ENCODE data around the gene LRRK1.
A peak's percentile ranks its signal among the peaks of the same experiment; 100 is the strongest.

LRRK1 gene

GRCh38 chr15:101084801-101085200 is 165.6 kb downstream of the LRRK1 start:
- Histone ChIP-seq H3K27me3 (replicated peaks in 2 of 5; ENCODE audit: control insufficient read depth in 4 of 5, insufficient read depth in 5 of 5, low read length in 4 of 5) (no peaks in the 10 kb centered on the region), H3K36me3 (ENCODE audit: control insufficient read depth in 4 of 4, insufficient read depth in 4 of 4, low read length in 3 of 4) (no peaks in the 10 kb centered on the region), H3K4me3 (ENCODE audit: control insufficient read depth in 1 of 7, extremely low read depth in 1 of 7, insufficient read depth in 4 of 7, low read depth in 2 of 7, low read length in 6 of 7) (no peak overlapping the region), H3K27ac (ENCODE audit: insufficient read depth in 1 of 2, low read depth in 1 of 2, low read length in 2 of 2, poor library complexity in 1 of 2, severe bottlenecking in 2 of 2) (no peak overlapping the region), H3K9me3 (ENCODE audit: control extremely low read depth in 1 of 5, control insufficient read depth in 4 of 5, insufficient read depth in 2 of 5, low read depth in 1 of 5, low read length in 4 of 5) (no peaks in the 10 kb centered on the region), H3K4me1 (ENCODE audit: control extremely low read depth in 1 of 4, control insufficient read depth in 4 of 4, insufficient read depth in 4 of 4, low read length in 3 of 4) (peaks cover 5 to 34% (median 28%) of the 10 kb centered on the region in 4 experiments)
- POLR2A ChIA-PET = no interaction called here
- no peak for DNase-seq
- CTCF ChIA-PET = interaction anchor here (1.4 kb wide), 1 partner anchor 27 kb away, joined by 5 read pairs; no protein-coding TSS in a partner anchor
- WGBS (ENCODE audit: insufficient coverage) = 95% methylated on average over 3 of the region's 10 CpGs

GRCh38 chr15:101085311-101085700 is 166.1 kb downstream of the LRRK1 start:
- Histone ChIP-seq H3K4me1 (ENCODE audit: control extremely low read depth in 1 of 4, control insufficient read depth in 4 of 4, insufficient read depth in 4 of 4, low read length in 3 of 4) (peaks cover 5 to 38% (median 31%) of the 10 kb centered on the region in 4 experiments), H3K27ac (ENCODE audit: insufficient read depth in 1 of 2, low read depth in 1 of 2, low read length in 2 of 2, poor library complexity in 1 of 2, severe bottlenecking in 2 of 2) (no peak overlapping the region), H3K36me3 (ENCODE audit: control insufficient read depth in 4 of 4, insufficient read depth in 4 of 4, low read length in 3 of 4) (no peaks in the 10 kb centered on the region), H3K9me3 (ENCODE audit: control extremely low read depth in 1 of 5, control insufficient read depth in 4 of 5, insufficient read depth in 2 of 5, low read depth in 1 of 5, low read length in 4 of 5) (peaks cover 0 to under 1% (median 0%) of the 10 kb centered on the region in 5 experiments), H3K4me3 (ENCODE audit: control insufficient read depth in 1 of 7, extremely low read depth in 1 of 7, insufficient read depth in 4 of 7, low read depth in 2 of 7, low read length in 6 of 7) (no peak overlapping the region), H3K27me3 (replicated peaks in 2 of 5; ENCODE audit: control insufficient read depth in 4 of 5, insufficient read depth in 5 of 5, low read length in 4 of 5) (no peaks in the 10 kb centered on the region)
- no peak for DNase-seq
- 93% methylated on average over 6 of the region's 10 CpGs for WGBS (ENCODE audit: insufficient coverage)
- CTCF ChIA-PET = interaction anchor here (0.7 to 2.9 kb wide), 2 partner anchors 58 to 173 kb away, joined by 5 to 16 read pairs; no protein-coding TSS in a partner anchor
- POLR2A ChIA-PET = no interaction called here

GRCh38 chr15:101086394-101087171 is 167.4 kb downstream of the LRRK1 start:
- peak in 2 of 3 donors; percentile 68 to 74 for DNase-seq
- ChIA-PET CTCF (interaction anchor here (0.6 to 7.2 kb wide), 9 partner anchors 15 to 183 kb away, joined by 3 to 31 read pairs (median 3); no protein-coding TSS in a partner anchor), POLR2A (no interaction called here)
- Histone ChIP-seq H3K9me3 (ENCODE audit: control extremely low read depth in 1 of 5, control insufficient read depth in 4 of 5, insufficient read depth in 2 of 5, low read depth in 1 of 5, low read length in 4 of 5) (peaks cover 0 to 4% (median 0%) of the 10 kb centered on the region in 5 experiments), H3K27me3 (replicated peaks in 2 of 5; ENCODE audit: control insufficient read depth in 4 of 5, insufficient read depth in 5 of 5, low read length in 4 of 5) (no peaks in the 10 kb centered on the region), H3K36me3 (ENCODE audit: control insufficient read depth in 4 of 4, insufficient read depth in 4 of 4, low read length in 3 of 4) (no peaks in the 10 kb centered on the region), H3K4me3 (ENCODE audit: control insufficient read depth in 1 of 7, extremely low read depth in 1 of 7, insufficient read depth in 4 of 7, low read depth in 2 of 7, low read length in 6 of 7) (no peak overlapping the region), H3K4me1 (ENCODE audit: control extremely low read depth in 1 of 4, control insufficient read depth in 4 of 4, insufficient read depth in 4 of 4, low read length in 3 of 4) (peaks cover 5 to 38% (median 34%) of the 10 kb centered on the region in 4 experiments), H3K27ac (ENCODE audit: insufficient read depth in 1 of 2, low read depth in 1 of 2, low read length in 2 of 2, poor library complexity in 1 of 2, severe bottlenecking in 2 of 2) (no peak overlapping the region)
- 96% methylated on average over 42 of the region's 48 CpGs for WGBS (ENCODE audit: insufficient coverage)

DNA sequence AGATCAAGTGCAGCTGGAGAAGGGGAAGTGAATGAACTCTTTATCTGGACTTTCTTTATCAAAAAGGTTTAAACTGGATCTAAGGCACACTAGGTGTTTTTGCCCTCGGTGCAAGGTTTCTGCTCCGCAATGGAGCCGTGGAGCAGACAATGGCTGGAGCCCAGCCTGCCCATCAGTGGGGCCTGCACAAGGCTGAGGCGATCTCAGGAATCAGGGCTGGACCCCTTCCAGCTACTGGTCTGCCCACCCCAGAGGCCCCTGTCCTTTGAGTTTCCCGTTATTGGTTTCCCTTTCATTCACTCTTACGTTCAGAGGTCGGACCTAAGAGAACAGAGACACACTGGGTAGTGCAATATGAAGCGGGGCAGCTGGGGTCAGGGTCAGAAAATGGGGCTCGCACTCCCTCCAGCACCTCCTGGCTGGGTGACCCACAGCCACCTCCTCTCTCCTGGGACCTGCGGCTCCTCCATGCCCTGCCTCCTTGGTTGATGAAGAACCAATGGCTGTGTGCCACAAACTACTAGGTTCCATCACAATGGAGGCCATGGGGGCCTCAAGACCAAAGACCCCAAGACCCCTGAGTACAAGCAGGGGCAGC is 168.1 kb downstream of the LRRK1 start:
- Histone ChIP-seq H3K9me3 (ENCODE audit: control extremely low read depth in 1 of 5, control insufficient read depth in 4 of 5, insufficient read depth in 2 of 5, low read depth in 1 of 5, low read length in 4 of 5) (peaks cover 0 to 4% (median 0%) of the 10 kb centered on the region in 5 experiments), H3K4me3 (ENCODE audit: control insufficient read depth in 1 of 7, extremely low read depth in 1 of 7, insufficient read depth in 4 of 7, low read depth in 2 of 7, low read length in 6 of 7) (peak overlapping the region in 1 of 7 experiments; percentile 31), H3K36me3 (ENCODE audit: control insufficient read depth in 4 of 4, insufficient read depth in 4 of 4, low read length in 3 of 4) (no peaks in the 10 kb centered on the region), H3K27me3 (replicated peaks in 2 of 5; ENCODE audit: control insufficient read depth in 4 of 5, insufficient read depth in 5 of 5, low read length in 4 of 5) (no peaks in the 10 kb centered on the region), H3K27ac (ENCODE audit: insufficient read depth in 1 of 2, low read depth in 1 of 2, low read length in 2 of 2, poor library complexity in 1 of 2, severe bottlenecking in 2 of 2) (no peak overlapping the region), H3K4me1 (ENCODE audit: control extremely low read depth in 1 of 4, control insufficient read depth in 4 of 4, insufficient read depth in 4 of 4, low read length in 3 of 4) (peaks cover 5 to 38% (median 34%) of the 10 kb centered on the region in 4 experiments)
- ChIA-PET CTCF (interaction anchor here (0.6 to 7.2 kb wide), 13 partner anchors 14 to 182 kb away, joined by 3 to 31 read pairs (median 3); no protein-coding TSS in a partner anchor), POLR2A (no interaction called here)
- DNase-seq = peak in 1 of 3 donors; percentile 18
- WGBS (ENCODE audit: insufficient coverage) = 61% methylated on average over 10 of the region's 10 CpGs

DNA sequence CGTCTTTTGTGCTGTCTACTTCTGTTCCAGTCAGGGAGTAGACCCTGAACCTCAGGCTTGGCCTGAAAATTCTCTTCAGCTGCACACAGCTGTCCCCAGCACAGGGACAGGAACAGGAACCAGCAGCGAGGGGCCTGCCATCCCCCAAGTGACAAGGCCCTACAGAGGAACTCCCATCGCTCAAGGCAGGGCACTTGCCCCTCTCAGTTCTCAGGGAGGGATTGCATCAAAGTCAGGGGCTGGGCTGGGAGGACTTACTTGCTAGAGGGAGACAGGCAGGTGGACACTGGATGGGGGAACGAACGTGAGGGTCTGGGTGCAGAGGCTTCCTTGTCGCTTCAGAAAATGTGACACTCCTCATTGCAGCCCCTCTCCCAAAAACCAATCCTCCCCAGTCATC is 169.1 kb downstream of the LRRK1 start:
- H3K4me3 ChIP-seq (ENCODE audit: control insufficient read depth in 1 of 7, extremely low read depth in 1 of 7, insufficient read depth in 4 of 7, low read depth in 2 of 7, low read length in 6 of 7) = peak overlapping the region in 3 of 7 experiments; percentile 33 to 60 (median 41)
- 38% methylated on average over 5 of the region's 6 CpGs for WGBS (ENCODE audit: insufficient coverage)
- no peaks in the 10 kb centered on the region for H3K36me3 ChIP-seq (ENCODE audit: control insufficient read depth in 4 of 4, insufficient read depth in 4 of 4, low read length in 3 of 4)
- no peak overlapping the region for H3K27ac ChIP-seq (ENCODE audit: insufficient read depth in 1 of 2, low read depth in 1 of 2, low read length in 2 of 2, poor library complexity in 1 of 2, severe bottlenecking in 2 of 2)
- ChIA-PET POLR2A (interaction anchor here (0.5 kb wide), 1 partner anchor 62 kb away, joined by 3 read pairs; no protein-coding TSS in a partner anchor), CTCF (interaction anchor here (0.6 to 7.2 kb wide), 14 partner anchors 9 to 185 kb away, joined by 3 to 31 read pairs (median 4); no protein-coding TSS in a partner anchor)
- DNase-seq = peak in 2 of 3 donors; percentile 68 to 70
- no peaks in the 10 kb centered on the region for H3K27me3 ChIP-seq (replicated peaks in 2 of 5; ENCODE audit: control insufficient read depth in 4 of 5, insufficient read depth in 5 of 5, low read length in 4 of 5)
- peaks cover 0 to 4% (median 0%) of the 10 kb centered on the region in 5 experiments for H3K9me3 ChIP-seq (ENCODE audit: control extremely low read depth in 1 of 5, control insufficient read depth in 4 of 5, insufficient read depth in 2 of 5, low read depth in 1 of 5, low read length in 4 of 5)
- H3K4me1 ChIP-seq (ENCODE audit: control extremely low read depth in 1 of 4, control insufficient read depth in 4 of 4, insufficient read depth in 4 of 4, low read length in 3 of 4) = peaks cover 5 to 38% (median 34%) of the 10 kb centered on the region in 4 experiments

DNA sequence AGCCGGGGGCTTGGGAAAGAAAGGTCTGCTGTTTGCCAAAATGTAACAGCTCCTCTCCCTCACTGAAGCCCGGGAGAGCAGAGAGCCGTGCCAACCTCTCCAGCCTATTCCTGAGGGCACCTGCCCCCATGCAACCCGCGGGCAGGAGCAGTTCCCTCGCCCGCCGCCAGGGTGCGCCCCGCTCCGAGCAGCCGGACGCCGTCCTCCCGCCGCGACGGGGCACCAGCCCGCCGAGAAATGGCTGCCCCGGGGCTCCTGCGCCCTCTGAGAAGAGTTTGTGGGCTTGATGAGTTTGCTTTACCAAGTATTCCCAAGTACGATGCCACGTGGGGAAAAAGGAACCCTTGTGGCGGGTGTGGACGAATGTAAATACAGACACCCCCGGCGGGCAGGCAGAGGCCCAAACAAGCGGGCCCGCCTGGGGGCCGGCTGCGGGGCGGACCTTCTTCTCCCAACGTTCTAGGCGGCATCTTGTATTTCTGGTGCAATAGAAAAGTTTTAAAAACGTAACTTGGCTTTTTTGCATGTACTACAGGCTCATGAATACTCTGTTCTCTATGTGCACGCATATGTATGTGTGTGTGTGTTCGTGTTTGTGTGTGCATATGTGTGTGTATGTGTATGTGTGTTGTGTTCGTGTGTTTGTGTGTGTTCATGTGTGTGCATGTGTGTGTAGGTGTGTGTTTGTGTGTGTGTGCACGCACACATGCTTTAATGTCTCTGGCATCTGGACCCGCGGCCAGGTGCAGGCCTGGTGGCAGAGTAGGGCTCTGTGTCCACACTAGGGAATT is 169.8 kb downstream of the LRRK1 start:
- H3K9me3 ChIP-seq (ENCODE audit: control extremely low read depth in 1 of 5, control insufficient read depth in 4 of 5, insufficient read depth in 2 of 5, low read depth in 1 of 5, low read length in 4 of 5) = peaks cover 0 to 4% (median 0%) of the 10 kb centered on the region in 5 experiments
- 44% methylated on average over 34 of the region's 42 CpGs for WGBS (ENCODE audit: insufficient coverage)
- H3K4me3 ChIP-seq (ENCODE audit: control insufficient read depth in 1 of 7, extremely low read depth in 1 of 7, insufficient read depth in 4 of 7, low read depth in 2 of 7, low read length in 6 of 7) = peak overlapping the region in 3 of 7 experiments; percentile 33 to 60 (median 42)
- no peaks in the 10 kb centered on the region for H3K36me3 ChIP-seq (ENCODE audit: control insufficient read depth in 4 of 4, insufficient read depth in 4 of 4, low read length in 3 of 4)
- peaks cover 5 to 38% (median 34%) of the 10 kb centered on the region in 4 experiments for H3K4me1 ChIP-seq (ENCODE audit: control extremely low read depth in 1 of 4, control insufficient read depth in 4 of 4, insufficient read depth in 4 of 4, low read length in 3 of 4)
- H3K27me3 ChIP-seq (replicated peaks in 2 of 5; ENCODE audit: control insufficient read depth in 4 of 5, insufficient read depth in 5 of 5, low read length in 4 of 5) = no peaks in the 10 kb centered on the region
- POLR2A ChIA-PET = interaction anchor here (0.5 kb wide), 1 partner anchor 61 kb away, joined by 3 read pairs; no protein-coding TSS in a partner anchor
- peak; percentile 57 to 70 (median 67) for DNase-seq
- H3K27ac ChIP-seq (ENCODE audit: insufficient read depth in 1 of 2, low read depth in 1 of 2, low read length in 2 of 2, poor library complexity in 1 of 2, severe bottlenecking in 2 of 2) = no peak overlapping the region
- CTCF ChIA-PET = interaction anchor here (0.6 to 7.2 kb wide), 22 partner anchors 8 to 184 kb away, joined by 3 to 31 read pairs (median 4); no protein-coding TSS in a partner anchor
